Testis (tissue), 3 donors: ENCODE data around the gene CSH2. TPM values are rescaled to one million over a fixed set of nuclear protein-coding genes. Genes with fewer than 3 reads are reported as not detected.
"Not testable (repeated sequence)": the region's sequence is repeated elsewhere in the genome, so short reads cannot be mapped to it uniquely, and the experiment has no call there.

Experiments used
- DNase-seq: peaks from one replicate; pipeline ENCODE4 v3.0.0-alpha.2; 2019
- H3K27ac ChIP-seq, 2 donors: fragments of 200-600 bp; sonication (generic); one replicate each; pipeline ENCODE4 v1.5.1; 2019
- H3K27me3 ChIP-seq: fragments of 200-600 bp; sonication (generic); one replicate; pipeline ENCODE4 v1.5.1; 2019
- H3K36me3 ChIP-seq: fragments of 200-600 bp; sonication (generic); one replicate; pipeline ENCODE4 v1.5.1; 2017; ENCODE audit warnings: low read depth; ENCODE audit errors: missing control alignments
- H3K4me1 ChIP-seq: fragments of 200-600 bp; sonication (generic); one replicate; pipeline ENCODE4 v1.5.1; 2019
- H3K4me3 ChIP-seq, 2 donors: fragments of 200-600 bp; sonication (generic); one replicate each; pipeline ENCODE4 v1.5.1; 2017 to 2019
- H3K9me3 ChIP-seq: fragments of 200-600 bp; sonication (generic); one replicate; pipeline ENCODE4 v1.5.1; 2017
- POLR2A ChIP-seq: fragments of 450-650 bp; IDR thresholded peaks from one replicate; pipeline ENCODE4 v1.6.1; 2017; ENCODE audit warnings: antibody characterized with exemption, mild to moderate bottlenecking, moderate library complexity
- WGBS, 2 donors: methylation state at CpG; one replicate each; pipeline ENCODE4 v1.1.5; 2018; 5-methylcytosine and 5-hydroxymethylcytosine counted together
- intact Hi-C: fragments of 100-400 bp; cut with DNase I; formaldehyde crosslinking; loops from one replicate; pipeline ENCODE4 v1.15.1; 2023; ENCODE audit warnings: low total_unique reads
- polyA plus RNA-seq: library from polyadenylated mRNA; stranded (reverse); fragments of 350-450 nt; fragmentation: Illumina TruSeq; extraction: RNeasy Lipid Tissue Mini Kit (QIAGEN cat#74804); gene quantifications from one replicate; pipeline ENCODE4 v1.2.3, GENCODE V29; 2014; ENCODE audit warnings: low read depth, low replicate concordance; ENCODE audit not compliant: insufficient read depth
- total RNA-seq, 2 donors: library from RNA; depleted of rRNA; stranded (reverse); fragments of >200 nt; gene quantifications; one replicate each; pipeline ENCODE4 v1.2.3, GENCODE V29; 2016
- TF ChIP-seq, protein P1 (sequence below), 3 experiments: fragments of 450-650 bp in 2 of 3; fragments of 200-600 bp in 1 of 3; sonication (generic) in 1 of 3; IDR thresholded peaks; one replicate each; pipeline ENCODE4 v1.5.1; 2016 to 2019; ENCODE audit warnings: antibody characterized with exemption in 3 of 3, mild to moderate bottlenecking in 2 of 3, moderate library complexity in 1 of 3

Gene CSH2
- total and polyA plus RNA-seq, 3 donors from 2014 or later, result 0.47 TPM; not detected in 2

DNA sequence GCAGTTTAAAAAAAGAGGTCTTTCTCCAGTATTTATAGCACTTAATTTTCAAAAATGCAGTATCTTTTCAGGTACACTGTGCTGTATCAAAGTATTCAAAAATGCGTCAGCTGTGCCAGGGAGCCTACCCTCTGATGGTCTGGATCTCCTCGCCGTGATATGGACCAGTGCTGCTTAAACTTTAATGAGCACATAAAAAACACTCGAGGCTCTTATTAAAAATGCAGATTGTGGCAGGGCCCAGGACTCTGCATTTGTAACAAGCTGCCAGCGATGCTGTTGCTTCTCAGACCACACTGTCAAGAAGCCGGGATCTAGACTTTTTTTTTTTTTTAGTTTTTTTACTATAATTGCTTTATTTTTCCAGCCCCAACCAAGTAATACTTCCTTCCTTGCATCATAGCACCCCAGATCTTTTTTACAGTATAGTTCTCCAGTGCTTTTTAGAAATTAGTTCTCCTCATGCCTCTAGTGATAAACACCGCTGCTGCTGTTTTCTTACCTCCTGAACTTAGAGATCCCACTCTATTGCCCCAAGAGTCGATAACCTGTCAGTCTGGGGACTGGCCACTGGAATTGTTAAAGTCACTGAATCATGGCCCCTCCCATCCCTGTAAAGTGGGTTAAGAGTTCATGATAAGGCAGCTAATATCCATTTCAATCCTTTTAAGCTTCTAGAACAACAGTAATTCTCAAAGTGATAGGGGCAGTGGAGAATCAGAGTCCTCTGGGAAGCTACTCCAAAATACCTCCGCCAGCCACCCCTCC, 29.4 kb downstream of the CSH2 start:
- Histone ChIP-seq H3K36me3 (no peaks in the 10 kb centered on the region), H3K27ac (peak overlapping the region; percentile 91 to 97), H3K27me3 (no peaks in the 10 kb centered on the region), H3K4me1 (peaks cover 27% of the 10 kb centered on the region), H3K9me3 (no peaks in the 10 kb centered on the region), H3K4me3 (peak overlapping the region in 1 of 2 donors; percentile 96)
- 53 to 57% methylated on average over 9 of the region's 9 CpGs for WGBS, 2 donors
- no peak for DNase-seq
- TF ChIP-seq, protein P1, sequence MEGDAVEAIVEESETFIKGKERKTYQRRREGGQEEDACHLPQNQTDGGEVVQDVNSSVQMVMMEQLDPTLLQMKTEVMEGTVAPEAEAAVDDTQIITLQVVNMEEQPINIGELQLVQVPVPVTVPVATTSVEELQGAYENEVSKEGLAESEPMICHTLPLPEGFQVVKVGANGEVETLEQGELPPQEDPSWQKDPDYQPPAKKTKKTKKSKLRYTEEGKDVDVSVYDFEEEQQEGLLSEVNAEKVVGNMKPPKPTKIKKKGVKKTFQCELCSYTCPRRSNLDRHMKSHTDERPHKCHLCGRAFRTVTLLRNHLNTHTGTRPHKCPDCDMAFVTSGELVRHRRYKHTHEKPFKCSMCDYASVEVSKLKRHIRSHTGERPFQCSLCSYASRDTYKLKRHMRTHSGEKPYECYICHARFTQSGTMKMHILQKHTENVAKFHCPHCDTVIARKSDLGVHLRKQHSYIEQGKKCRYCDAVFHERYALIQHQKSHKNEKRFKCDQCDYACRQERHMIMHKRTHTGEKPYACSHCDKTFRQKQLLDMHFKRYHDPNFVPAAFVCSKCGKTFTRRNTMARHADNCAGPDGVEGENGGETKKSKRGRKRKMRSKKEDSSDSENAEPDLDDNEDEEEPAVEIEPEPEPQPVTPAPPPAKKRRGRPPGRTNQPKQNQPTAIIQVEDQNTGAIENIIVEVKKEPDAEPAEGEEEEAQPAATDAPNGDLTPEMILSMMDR (IDR thresholded peaks at IDR 0.05), result no peak
- no peak for TF ChIP-seq POLR2A
- intact Hi-C loops, result no loop called here

DNA sequence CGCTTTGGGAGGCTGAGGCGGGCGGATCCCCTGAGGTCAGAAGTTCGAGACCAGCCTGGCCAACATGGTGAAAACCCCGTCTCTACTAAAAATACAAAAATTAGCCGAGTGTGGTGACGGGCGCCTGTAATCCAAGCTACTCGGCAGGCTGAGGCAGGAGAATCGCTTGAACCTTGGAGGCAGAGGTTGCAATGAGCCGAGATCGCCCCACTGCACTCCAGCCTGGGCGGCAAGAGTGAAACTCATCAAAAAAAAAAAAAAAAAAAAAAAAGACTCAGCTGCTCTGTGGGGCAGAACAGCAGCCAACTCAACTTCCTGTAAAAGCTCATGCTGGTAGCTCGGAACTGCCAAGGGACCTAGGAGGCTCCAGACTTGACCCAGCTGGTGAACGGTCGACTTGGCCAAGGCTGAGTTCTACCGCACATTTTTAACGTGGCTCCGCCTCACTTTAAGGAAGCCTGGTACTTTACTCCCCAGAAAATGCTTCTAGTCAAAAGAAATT, 30.0 kb downstream of the CSH2 start:
- intact Hi-C loops, H3K36me3 ChIP-seq, H3K9me3 ChIP-seq, H3K27me3 ChIP-seq: not testable (repeated sequence)
- WGBS, 2 donors, result 2 to 4% methylated on average over 10 to 19 of the region's 19 CpGs
- H3K4me1 ChIP-seq, result peaks cover 34% of the 10 kb centered on the region
- H3K4me3 ChIP-seq, result peak overlapping the region; percentile 88 to 96
- peak overlapping the region; percentile 91 to 97 for H3K27ac ChIP-seq
- DNase-seq, result peak; percentile 69

DNA sequence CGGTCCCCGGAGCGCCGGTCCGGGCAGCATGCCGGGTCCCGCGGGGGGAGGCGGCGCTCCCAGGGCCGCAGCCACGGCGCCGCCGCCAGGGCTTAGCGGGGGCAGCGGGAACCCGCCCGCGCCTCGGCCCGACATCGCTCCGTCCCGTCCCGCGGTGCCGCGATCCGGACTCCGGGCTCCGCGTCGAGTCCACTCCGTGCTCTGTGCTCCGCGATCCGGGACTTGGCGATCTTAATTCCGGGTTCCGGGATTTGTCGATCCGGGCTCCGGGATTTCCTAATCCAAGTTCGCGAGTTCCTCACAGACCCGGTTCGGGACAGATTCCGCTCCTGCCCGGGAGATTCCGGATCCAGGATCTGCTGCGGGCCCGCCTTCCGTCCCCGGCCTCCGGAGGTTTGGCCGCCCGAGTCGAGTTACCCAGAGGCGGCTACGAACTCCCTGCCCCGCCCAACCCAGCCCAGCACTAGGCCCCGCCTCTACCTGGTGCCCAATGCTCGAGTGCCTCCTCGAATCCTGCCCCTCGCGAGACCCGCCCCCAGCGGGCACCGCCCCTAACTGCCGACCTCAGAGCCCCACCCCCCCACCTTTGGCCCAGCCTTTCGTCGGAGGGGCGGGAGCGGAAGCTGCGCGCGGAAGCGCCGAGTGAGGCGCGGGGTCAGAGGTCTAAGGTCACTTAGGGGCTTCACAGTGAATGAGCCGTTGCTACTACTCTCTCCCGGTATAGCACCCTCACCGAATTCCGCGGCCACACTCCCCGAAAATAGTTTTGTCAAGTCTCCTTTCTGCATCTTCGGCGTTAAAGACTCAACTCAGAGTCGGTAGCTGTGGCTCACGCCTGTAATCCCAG, 30.7 kb downstream of the CSH2 start, which contains the start of gene SMARCD2:
SMARCD2 (minus strand) TSS at position 146 of the 847 bp plus-strand sequence; CDS start at position 135, 11 bp downstream.
- Histone ChIP-seq H3K27me3 (no peaks in the 10 kb centered on the region), H3K27ac (peak within 1 kb of the TSS; percentile 91 to 97), H3K36me3 (no peaks in the 10 kb centered on the region), H3K4me1 (peaks cover 40% of the 10 kb centered on the region), H3K4me3 (peak within 1 kb of the TSS; percentile 88 to 96), H3K9me3 (no peaks in the 10 kb centered on the region)
- intact Hi-C loops, result no loop called here
- WGBS, 2 donors, result 1% methylated on average over 20 to 68 of the region's 92 CpGs
- TF ChIP-seq, protein P1 (IDR thresholded peaks at IDR 0.05), result peak in 1 of 3 experiments; percentile 10
- TF ChIP-seq POLR2A, result peak; percentile 51
- peak; percentile 99 for DNase-seq

DNA sequence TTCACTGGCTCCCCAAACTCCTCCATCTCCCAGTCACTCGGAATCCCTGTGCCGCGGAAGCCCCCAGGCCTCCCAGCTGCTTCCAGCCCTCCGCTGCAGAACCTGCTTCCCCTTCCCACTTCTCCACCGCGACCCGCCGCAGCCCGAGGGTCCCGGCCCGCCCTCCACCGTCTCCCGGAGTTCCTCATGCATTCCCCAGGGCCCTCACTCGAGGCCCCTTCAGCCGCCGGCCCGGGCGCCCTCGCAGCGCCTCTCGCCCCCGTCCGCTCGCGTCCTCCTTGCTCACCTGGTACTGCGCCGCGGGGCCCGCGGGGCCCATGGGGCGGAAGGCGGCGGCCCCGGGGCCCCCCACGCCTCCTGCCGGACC, 31.3 kb downstream of the CSH2 start:
- intact Hi-C loops, result no loop called here
- 0 to 2% methylated on average over 13 to 36 of the region's 36 CpGs for WGBS, 2 donors
- H3K36me3 ChIP-seq, result no peaks in the 10 kb centered on the region
- H3K27me3 ChIP-seq, result no peaks in the 10 kb centered on the region
- no peak for TF ChIP-seq POLR2A
- TF ChIP-seq, protein P1 (IDR thresholded peaks at IDR 0.05), result no peak
- no peaks in the 10 kb centered on the region for H3K9me3 ChIP-seq
- H3K4me3 ChIP-seq, result peak overlapping the region; percentile 88 to 96
- H3K27ac ChIP-seq, result peak overlapping the region; percentile 91 to 97
- DNase-seq, result no peak
- H3K4me1 ChIP-seq, result peaks cover 43% of the 10 kb centered on the region
